ACC112 (cell line): ENCODE results near the gene NIPAL1.

ENCODE experiments used
- H2AFZ ChIP-seq: fragments of 200-600 bp; sonication (generic); one replicate; pipeline ENCODE4 v1.6.0; 2017; ENCODE audit warnings: antibody characterized with exemption, low read length; ENCODE audit not compliant: unreplicated experiment
- H3K27ac ChIP-seq: fragments of 200-600 bp; sonication (generic); 2 replicates; pipeline ENCODE4 v1.5.1; 2014; ENCODE audit warnings: low read depth, mild to moderate bottlenecking, antibody characterized with exemption, low read length, moderate library complexity
- H3K27me3 ChIP-seq: fragments of 200-600 bp; sonication (generic); 2 replicates; pipeline ENCODE4 v1.6.1; 2014; ENCODE audit warnings: mild to moderate bottlenecking, antibody characterized with exemption, low read length, moderate library complexity, mixed read lengths; ENCODE audit not compliant: insufficient read depth
- H3K36me3 ChIP-seq: fragments of 200-600 bp; sonication (generic); 2 replicates; pipeline ENCODE4 v1.6.1; 2016; ENCODE audit warnings: mild to moderate bottlenecking, antibody characterized with exemption, low read length, moderate library complexity, mixed read lengths; ENCODE audit not compliant: insufficient read depth
- H3K4me1 ChIP-seq: fragments of 200-600 bp; sonication (generic); one replicate; pipeline ENCODE4 v1.6.1; 2016; ENCODE audit warnings: low read length, mixed read lengths; ENCODE audit not compliant: insufficient read depth, unreplicated experiment, control insufficient read depth
- H3K4me3 ChIP-seq: fragments of 200-600 bp; sonication (generic); 2 replicates; pipeline ENCODE4 v1.5.1; 2014; ENCODE audit warnings: mild to moderate bottlenecking, low read depth, low read length
- H3K79me2 ChIP-seq: fragments of 200-600 bp; sonication (generic); one replicate; pipeline ENCODE4 v1.6.0; 2016; ENCODE audit warnings: low read length; ENCODE audit not compliant: control insufficient read depth, unreplicated experiment, insufficient read depth

NIPAL1 gene

DNA sequence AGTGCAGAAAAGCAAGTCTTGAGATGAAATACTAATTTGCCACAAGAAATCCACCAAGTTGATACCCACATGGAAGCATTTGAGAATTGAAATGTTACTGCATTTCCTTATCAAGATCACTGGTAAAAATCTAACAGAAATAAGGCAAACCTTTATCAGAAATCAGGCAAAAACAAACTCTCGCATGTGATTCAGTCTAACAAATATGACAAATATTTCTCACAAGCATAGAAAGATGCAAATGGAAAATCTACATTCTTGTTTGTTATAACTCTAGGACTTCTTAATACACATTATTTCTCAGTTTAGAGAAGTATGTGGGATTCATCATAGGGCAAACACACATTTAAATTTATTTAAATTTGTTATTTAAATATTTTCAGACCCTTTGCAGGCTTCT, 64.6 kb downstream of the NIPAL1 start:
- Histone ChIP-seq H3K4me1 (peaks cover 25% of the 10 kb centered on the region), H3K36me3 (no peaks in the 10 kb centered on the region), H3K27me3 (no peaks in the 10 kb centered on the region), H3K79me2 (no peaks in the 10 kb centered on the region), H2AFZ (no peak overlapping the region), H3K27ac (no peak overlapping the region), H3K4me3 (no peak overlapping the region)

DNA sequence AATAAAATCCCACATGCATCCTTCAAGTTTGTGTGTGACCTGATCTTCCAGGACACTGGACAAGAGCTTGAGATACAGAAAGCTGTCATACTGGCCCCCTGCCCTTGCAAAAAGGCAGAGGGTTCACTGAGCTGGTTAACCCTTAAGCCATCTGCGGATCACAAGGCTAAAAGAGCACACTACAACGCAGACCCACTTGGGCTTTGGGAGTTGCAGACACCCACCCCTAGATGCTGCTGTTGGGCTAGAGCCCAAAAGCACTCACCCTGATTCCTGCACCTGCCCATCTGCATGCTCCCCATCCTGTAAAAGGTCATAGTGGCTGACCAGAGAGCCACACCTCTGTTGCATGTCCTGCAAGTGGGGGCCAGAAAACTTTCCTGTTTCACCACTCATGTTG, 66.4 kb downstream of the NIPAL1 start:
- Histone ChIP-seq H3K27ac (no peak overlapping the region), H3K36me3 (no peaks in the 10 kb centered on the region), H3K4me3 (no peak overlapping the region), H3K79me2 (no peaks in the 10 kb centered on the region), H3K27me3 (no peaks in the 10 kb centered on the region), H3K4me1 (peaks cover 25% of the 10 kb centered on the region), H2AFZ (no peak overlapping the region)

- H2AFZ ChIP-seq: no peak overlapping the region
- no peak overlapping the region for H3K4me3 ChIP-seq
Observed at GRCh38 chr4:48085821-48086589, 69.4 kb downstream of the NIPAL1 start.

More at GRCh38 chr4:48085821-48086589, 69.4 kb downstream of the NIPAL1 start:
- Histone ChIP-seq H3K79me2 (no peaks in the 10 kb centered on the region), H3K27ac (no peak overlapping the region), H3K27me3 (no peaks in the 10 kb centered on the region), H3K36me3 (no peaks in the 10 kb centered on the region), H3K4me1 (peaks cover 7% of the 10 kb centered on the region)
